Activated CD4-positive, alpha-beta T cell treated with anti-CD3 and anti-CD28 coated beads, Interleukin-2, amount 50 U/mL, for 48 hours (primary cell): ENCODE data around the gene FAM227B.
"Not testable (repeated sequence)": the region's sequence is repeated elsewhere in the genome, so short reads cannot be mapped to it uniquely, and the experiment has no call there.

Experiments
- DNase-seq, 2 experiments: peaks; one replicate each; pipeline ENCODE4 v3.0.0-alpha.2; 2020

The FAM227B gene

GRCh38 chr15:49354439-49354838, 266.2 kb downstream of the FAM227B start:
- DNase-seq = not testable (repeated sequence)

DNA sequence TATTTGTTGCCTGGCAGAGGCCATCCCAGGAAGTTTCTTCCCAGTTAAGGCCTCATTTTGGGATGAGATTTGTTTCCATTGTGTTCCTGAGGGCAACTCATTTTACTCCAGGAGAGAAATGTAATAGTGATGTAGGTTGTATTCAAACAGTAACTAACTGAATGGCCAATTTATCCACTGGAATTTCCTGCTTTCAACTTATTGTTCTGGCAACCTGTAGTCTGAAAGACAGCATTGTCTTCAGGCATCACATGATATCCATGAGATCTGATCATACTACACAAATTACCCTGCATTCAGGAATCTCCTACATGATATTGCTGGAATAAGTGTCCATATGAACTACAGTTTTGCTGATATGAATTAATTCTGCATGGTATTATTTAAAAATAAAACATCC, 277.1 kb downstream of the FAM227B start:
- no peak for DNase-seq

DNA sequence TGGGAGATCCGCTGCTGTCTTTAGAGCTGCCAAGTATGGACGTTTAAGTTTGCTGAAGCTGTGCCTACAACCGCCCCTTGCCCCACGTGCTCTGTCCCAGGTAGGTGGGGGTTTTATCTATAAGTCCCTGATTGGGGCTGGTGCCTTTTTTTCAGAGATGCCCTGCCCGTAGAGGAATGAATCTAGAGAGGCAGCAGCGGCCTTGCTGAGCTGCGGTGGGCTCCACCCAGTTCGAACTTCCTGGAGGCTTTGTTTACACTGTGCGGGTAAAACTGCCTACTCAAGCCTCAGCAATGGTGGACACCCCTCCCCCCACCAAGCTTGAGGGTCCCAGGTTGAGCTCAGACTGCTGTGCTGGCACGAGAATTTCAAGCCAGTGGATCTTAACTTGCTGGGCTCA, 281.0 kb downstream of the FAM227B start:
- DNase-seq = no peak

DNA sequence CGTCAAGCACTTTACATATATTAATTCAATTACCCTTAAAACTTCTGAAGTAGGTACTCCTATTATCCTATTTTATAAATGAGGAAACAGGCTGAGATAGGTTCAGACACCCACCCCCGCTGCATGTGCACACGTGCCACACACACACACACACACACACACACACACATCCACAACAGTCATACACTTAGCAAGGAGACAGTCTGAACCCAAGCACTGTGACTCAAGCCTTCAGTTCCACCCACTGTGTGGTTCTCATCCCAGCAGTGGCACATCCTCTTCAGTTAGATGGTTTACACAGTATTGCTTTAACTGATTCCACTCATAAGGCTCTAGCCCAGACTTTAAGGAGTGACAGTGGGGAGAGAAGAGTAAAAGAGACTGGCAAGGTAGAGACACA, 288.7 kb downstream of the FAM227B start:
- no peak for DNase-seq

GRCh38 chr15:49331442-49331841, 289.2 kb downstream of the FAM227B start:
- DNase-seq = no peak

GRCh38 chr15:49330166-49330565, 290.5 kb downstream of the FAM227B start:
- no peak for DNase-seq

DNA sequence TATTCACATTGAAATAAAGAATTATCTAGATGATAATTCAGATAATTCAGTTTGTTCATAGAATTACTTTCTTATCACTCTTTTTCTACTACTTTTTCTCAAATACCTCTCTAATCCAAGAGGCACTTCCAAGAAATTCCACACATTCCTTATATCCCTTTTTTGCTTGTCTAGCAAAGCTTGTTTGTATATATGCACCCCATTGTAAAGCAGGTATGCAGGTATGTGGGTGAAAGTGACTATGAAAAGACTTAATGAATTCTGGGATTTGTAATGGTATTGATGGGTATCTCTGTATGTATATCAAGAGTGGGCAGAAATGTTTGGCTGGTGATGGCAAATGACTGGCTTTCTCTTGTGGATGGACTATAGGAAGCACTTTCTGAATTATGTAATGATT, 291.7 kb downstream of the FAM227B start:
- DNase-seq = no peak

DNA sequence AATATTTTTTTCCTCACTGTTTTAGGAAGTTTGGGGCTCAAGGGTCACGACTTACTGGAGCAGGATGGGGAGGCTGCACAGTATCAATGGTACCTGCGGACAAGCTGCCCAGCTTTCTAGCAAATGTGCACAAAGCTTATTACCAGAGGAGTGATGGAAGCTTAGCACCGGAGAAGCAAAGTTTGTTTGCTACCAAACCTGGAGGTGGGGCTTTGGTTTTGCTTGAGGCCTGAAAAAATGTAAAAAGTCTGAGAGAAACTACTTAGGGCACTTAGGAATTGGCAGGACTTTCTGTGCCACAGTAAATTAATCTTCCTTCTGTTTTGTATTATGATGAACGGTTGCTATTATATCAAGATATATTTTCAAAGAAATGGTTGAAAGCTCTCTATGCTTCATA, 292.7 kb downstream of the FAM227B start:
- no peak for DNase-seq

DNA sequence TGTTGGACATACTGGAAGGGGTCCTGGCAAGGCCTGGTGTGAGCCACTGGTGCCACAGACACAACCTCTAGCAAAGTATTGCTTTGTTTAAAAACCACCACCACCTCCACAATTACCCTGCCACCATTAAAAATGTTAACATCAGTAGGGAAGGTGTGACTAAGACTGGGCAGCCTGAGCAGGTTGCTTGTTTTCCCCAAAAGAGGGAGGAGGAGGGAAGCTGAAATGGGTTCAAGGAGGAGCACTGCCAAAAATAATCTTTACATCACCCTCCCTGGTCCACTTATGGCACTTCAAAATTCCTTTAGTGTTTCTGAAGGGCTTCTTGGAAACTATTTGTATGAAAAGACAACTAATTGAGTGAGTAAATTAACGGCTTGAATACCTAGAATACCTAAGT, 297.4 kb downstream of the FAM227B start:
- DNase-seq = no peak

DNA sequence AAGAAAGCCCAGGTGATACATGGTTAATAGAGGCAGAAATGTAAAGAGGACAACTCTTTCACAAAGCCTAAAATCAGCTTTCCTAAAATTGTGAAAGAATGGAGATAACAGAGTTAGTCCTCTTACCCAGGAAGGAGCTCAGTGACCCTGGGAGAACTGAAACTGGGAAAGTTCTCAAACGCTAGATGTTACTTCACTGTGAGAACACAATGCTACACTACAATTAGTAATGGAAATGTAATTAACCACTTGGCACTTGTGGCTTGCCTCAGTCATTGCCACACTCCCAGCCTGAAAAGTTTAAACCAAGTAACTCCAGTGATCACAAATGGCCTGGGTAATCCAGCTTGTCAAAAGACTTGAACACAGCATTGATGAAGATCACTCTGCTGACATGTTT, 300.3 kb downstream of the FAM227B start:
- no peak for DNase-seq

DNA sequence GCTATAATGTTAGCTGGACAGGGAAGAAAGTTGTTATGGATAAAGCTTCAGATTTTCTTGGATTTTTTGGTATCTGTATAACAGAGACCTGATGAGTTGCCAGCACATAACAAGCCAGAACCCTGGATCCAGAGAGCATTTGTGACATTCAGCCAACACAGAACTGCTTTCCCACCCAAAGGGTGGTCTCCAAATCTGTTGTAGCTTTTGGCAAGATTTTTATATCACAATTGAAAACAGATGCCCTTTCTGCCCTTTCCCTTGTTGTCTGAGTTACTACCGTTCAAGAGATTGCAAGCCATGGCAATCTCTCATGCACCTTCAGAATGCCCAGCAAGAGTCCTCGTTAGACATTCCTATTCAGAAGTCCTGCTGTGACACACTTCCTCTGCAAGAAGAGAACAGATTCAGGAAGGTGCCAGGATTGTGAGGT, 305.2 kb downstream of the FAM227B start:
- DNase-seq = no peak

DNA sequence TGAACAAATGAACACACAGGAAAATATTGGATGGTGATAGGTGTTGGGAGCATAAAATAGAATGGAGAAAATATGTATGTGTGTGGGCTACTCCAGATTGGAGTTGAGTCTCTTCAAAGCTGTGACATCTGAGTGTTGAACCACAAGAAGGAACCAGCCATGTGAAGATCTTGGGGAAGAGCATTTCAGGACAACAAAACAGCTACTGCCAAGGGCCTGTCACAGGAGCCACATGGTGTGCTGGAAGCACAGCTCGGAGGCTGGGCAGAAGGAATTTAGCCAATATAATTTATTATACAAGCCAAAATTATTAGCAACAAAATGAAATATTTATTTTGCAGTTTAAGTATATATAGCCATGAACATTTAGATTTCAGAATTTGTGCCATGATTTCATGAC, 305.9 kb downstream of the FAM227B start:
- no peak for DNase-seq

DNA sequence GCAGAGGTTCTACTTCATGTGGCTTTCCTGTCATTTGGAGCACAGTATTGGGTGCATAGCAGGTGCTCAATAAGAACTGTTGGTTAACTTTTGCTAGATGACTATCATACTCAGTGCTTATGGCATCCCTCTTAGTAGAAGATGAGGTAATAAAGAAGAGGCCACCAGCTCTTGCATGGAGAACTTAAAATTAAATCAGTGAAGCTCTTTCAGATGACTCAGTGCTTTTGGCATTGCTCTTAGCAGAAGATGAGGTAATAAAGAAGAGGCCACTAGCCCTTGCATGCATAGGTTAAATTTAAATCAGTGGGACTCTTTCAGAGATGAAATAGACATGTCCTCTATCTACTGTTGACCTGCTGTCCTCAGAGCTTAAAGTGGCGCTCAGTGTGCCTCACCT, 307.0 kb downstream of the FAM227B start:
- DNase-seq = no peak

DNA sequence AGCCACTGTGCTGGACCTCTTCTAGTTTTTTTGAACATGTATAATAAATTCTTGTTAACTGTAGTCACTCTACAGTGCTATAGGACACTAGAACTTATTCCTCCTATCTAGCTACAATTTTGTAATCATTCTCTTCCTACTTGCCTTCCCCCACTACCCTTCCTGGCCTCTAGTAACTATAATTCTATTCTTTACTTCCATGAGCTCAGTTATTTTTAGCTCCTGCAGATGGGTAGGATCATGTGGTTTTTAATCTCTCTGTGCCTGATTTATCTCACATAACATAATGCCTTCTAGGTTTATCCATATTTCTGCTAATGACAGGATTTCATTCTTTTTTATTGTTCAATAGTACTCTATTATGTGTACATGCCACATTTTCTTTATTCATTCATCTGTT, 310.7 kb downstream of the FAM227B start:
- no peak for DNase-seq

DNA sequence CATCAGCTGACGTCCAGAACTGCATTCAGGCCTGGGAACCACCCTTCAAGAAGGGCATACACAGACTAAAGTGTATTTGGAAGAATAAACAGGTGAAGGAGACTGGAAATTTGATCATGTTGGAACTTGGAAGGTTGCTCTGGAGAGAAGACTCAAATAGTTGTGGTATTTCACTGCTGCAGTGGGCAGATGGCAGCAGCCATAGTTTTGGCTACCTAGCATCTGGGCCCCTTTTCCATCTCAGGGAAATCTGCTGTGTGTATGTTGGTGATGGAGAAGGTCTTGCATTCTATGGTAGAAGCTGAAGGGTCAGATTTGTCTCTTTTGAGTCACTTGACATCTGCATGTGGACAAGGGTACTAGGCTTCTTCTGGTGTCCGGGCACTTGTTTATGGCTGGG, 311.9 kb downstream of the FAM227B start:
- no peak for DNase-seq

- DNase-seq = no peak
Measured at GRCh38 chr15:49306551-49306950, 314.1 kb downstream of the FAM227B start.

DNA sequence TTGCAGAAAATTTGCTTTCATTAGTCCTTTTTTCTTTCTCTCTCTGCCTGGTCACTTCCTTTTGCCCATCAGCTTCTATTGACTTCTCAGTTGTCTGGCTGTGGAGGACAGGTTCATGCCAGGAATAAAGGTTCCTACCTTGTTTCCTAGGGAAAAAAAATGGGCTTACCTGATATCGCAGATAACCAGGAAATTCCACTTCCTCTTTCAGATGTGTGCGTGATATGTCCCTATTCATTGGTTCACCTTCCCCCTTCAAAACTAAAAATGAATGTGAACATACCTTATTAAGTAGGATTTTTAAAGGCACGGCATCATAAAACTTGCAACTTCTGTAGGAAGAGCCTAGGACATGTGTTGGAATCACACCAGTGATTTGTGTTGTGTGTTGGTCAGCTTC, 317.6 kb downstream of the FAM227B start:
- no peak for DNase-seq

DNA sequence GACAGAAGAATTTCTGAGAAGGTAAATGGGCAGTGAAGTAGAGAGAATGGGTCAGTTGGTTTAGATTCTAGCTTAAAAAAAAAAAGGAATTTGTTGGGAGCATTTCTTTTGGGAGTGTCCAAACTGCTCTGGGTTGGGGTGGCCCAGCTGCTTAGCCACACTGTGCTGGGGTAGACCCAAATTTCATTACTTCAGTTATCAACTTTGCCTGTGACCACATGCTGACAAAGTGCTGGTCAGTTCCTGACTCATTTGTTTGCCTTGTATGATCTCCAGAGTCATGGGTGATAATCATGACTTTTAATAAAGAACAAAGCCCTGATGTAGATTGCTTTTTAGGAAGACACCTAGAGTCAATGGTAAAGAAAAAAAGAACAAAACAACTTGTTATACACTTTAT, 319.1 kb downstream of the FAM227B start:
- no peak for DNase-seq

GRCh38 chr15:49300856-49301255, 319.8 kb downstream of the FAM227B start:
- DNase-seq = no peak

DNA sequence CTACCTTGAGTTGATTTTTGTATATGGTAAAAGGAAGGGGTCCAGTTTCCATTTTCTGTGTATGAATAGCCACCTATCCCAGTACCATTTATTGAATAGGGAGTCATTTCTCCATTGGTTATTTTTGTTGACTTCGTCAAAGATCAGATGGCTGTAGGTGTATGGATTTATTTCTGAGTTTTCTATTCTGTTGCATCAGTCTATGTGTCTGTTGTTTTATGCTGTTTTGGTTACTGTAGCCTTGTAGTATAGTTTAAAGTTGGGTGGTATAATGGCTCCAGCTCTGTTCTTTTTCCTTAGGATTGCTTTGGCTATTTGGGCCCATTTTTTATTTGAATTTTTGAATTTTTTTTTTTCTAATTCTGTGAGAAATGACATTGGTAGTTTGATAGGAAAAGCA, 323.0 kb downstream of the FAM227B start:
- DNase-seq = no peak

DNA sequence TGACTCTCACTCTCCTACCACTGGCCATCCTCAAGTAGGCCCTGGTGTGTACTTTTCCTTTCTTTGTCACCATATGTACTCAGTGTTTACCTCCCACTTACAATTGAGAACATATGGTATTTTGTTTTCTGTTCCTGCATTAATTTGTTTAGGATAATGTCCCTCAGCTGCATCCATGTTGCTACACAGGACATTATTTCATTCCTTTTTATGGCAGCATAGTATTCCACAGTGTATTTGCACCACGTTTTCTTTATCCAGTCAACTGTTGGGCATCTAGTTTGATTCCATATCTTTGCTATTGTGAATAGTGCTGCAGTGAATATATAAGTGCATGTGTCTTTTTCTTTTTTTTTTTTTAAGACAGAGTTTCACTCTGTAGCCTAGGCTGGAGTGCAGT, 324.4 kb downstream of the FAM227B start:
- DNase-seq = no peak

DNA sequence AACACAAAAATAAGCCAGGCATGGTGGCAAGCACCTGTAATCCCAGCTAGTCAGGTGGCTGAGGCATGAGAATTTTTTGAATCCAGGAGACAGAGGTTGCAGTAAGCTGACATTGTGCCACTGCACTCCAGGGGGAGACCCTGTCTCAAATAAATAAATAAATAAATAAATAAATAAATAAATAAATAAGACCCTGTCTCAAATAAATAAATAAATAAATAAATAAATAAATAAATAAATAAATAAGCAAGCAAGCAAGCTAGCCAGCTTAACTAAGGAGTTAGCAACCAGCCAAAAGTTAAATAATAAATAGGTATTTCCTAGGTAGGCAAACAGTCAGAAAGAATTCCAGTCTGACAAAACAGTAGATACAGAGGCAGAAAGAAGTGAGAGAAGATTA, 326.7 kb downstream of the FAM227B start:
- no peak for DNase-seq

DNA sequence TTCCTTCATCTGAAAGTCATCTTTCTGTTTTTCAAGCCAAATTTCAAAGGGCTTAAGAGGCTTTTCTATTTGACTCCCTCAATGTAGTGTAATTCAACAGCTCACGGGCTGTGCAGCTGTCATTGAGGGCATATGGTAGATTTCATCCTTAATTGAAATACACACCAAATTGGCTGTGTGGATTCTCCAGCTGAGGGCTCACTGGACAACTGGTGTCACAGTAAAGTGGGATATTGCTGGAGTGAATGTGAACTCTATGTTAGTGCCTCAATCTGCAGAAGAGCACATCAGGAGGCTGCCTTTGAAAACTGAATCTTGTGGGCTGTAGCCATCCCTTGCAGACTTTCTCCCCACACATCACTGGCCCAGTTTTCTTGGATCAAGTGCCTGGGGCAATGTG, 330.4 kb downstream of the FAM227B start:
- DNase-seq = no peak

GRCh38 chr15:49288391-49288790, 332.2 kb downstream of the FAM227B start:
- DNase-seq = no peak

DNA sequence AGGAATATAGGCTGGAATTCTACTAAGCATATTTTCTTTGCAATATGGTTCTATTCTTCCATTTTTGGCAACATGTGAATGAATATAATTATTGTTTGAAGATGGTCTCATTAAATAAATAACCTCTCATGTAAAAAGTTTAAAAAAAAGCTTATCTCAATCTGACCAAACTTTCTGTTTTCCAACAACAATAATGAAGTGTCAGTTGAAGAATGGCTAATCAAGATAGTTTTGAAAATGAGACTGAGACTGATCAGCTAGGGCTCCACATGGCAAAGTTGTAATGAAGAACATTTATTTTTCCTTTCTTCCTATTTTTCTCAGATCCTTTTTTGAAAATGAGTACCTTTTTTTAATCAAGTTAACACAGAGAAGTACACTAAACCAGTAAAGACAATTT, 333.1 kb downstream of the FAM227B start:
- DNase-seq = no peak
